Measurements from ENCODE around the gene COLEC12. TPM values are rescaled to one million over a fixed set of nuclear protein-coding genes. Genes with fewer than 3 reads are reported as not detected.

Gene COLEC12
- total RNA-seq, 3 donors from 2014 or later, result 2.4 to 12.1 (median 4.7) TPM

- Histone ChIP-seq H3K4me3 (no peak overlapping the region), H3K9me3 (no peaks in the 10 kb centered on the region), H3K36me3 (ENCODE audit: low read depth) (no peaks in the 10 kb centered on the region), H3K4me1 (ENCODE audit: low read depth) (no peaks in the 10 kb centered on the region)
- intact Hi-C loops (cut with DNase I, micrococcal nuclease), result no loop called here
- TF ChIP-seq, protein P1, sequence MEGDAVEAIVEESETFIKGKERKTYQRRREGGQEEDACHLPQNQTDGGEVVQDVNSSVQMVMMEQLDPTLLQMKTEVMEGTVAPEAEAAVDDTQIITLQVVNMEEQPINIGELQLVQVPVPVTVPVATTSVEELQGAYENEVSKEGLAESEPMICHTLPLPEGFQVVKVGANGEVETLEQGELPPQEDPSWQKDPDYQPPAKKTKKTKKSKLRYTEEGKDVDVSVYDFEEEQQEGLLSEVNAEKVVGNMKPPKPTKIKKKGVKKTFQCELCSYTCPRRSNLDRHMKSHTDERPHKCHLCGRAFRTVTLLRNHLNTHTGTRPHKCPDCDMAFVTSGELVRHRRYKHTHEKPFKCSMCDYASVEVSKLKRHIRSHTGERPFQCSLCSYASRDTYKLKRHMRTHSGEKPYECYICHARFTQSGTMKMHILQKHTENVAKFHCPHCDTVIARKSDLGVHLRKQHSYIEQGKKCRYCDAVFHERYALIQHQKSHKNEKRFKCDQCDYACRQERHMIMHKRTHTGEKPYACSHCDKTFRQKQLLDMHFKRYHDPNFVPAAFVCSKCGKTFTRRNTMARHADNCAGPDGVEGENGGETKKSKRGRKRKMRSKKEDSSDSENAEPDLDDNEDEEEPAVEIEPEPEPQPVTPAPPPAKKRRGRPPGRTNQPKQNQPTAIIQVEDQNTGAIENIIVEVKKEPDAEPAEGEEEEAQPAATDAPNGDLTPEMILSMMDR (IDR thresholded peaks at IDR 0.05), result no peak
- no peak for ATAC-seq
- DNase-seq, result no peak
These were observed 67.2 kb downstream of the COLEC12 start for GRCh38 chr18:433298-433697.

GRCh38 chr18:432791-433190 lies 67.7 kb downstream of the COLEC12 start:
- Histone ChIP-seq H3K4me3 (no peak overlapping the region), H3K36me3 (ENCODE audit: low read depth) (no peaks in the 10 kb centered on the region), H3K9me3 (no peaks in the 10 kb centered on the region), H3K4me1 (ENCODE audit: low read depth) (no peaks in the 10 kb centered on the region)
- TF ChIP-seq, protein P1 (IDR thresholded peaks at IDR 0.05), result no peak
- ATAC-seq (no peak), DNase-seq (no peak)
- intact Hi-C loops (cut with DNase I, micrococcal nuclease), result no loop called here

- no peak for ATAC-seq
- Histone ChIP-seq H3K4me1 (ENCODE audit: low read depth) (no peaks in the 10 kb centered on the region), H3K9me3 (no peaks in the 10 kb centered on the region), H3K4me3 (no peak overlapping the region), H3K36me3 (ENCODE audit: low read depth) (no peaks in the 10 kb centered on the region)
- TF ChIP-seq, protein P1 (IDR thresholded peaks at IDR 0.05), result no peak
- DNase-seq, result no peak
- intact Hi-C loops (cut with DNase I, micrococcal nuclease), result no loop called here
These were observed 71.5 kb downstream of the COLEC12 start for GRCh38 chr18:429030-429429.

- intact Hi-C loops (cut with DNase I, micrococcal nuclease), result no loop called here
- H3K4me3 ChIP-seq, result no peak overlapping the region
- DNase-seq (no peak), ATAC-seq (no peak)
- no peaks in the 10 kb centered on the region for H3K36me3 ChIP-seq (ENCODE audit: low read depth)
- no peaks in the 10 kb centered on the region for H3K9me3 ChIP-seq
- TF ChIP-seq, protein P1 (IDR thresholded peaks at IDR 0.05), result no peak
- no peaks in the 10 kb centered on the region for H3K4me1 ChIP-seq (ENCODE audit: low read depth)
These were observed 73.5 kb downstream of the COLEC12 start for GRCh38 chr18:427005-427404.

GRCh38 chr18:425106-425745 lies 75.3 kb downstream of the COLEC12 start:
- H3K36me3 ChIP-seq (ENCODE audit: low read depth), result no peaks in the 10 kb centered on the region
- H3K4me3 ChIP-seq, result no peak overlapping the region
- DNase-seq (no peak), ATAC-seq (no peak)
- TF ChIP-seq, protein P1 (IDR thresholded peaks at IDR 0.05), result no peak
- intact Hi-C loops (cut with DNase I, micrococcal nuclease), result no loop called here
- H3K4me1 ChIP-seq (ENCODE audit: low read depth), result no peaks in the 10 kb centered on the region
- no peaks in the 10 kb centered on the region for H3K9me3 ChIP-seq

DNA sequence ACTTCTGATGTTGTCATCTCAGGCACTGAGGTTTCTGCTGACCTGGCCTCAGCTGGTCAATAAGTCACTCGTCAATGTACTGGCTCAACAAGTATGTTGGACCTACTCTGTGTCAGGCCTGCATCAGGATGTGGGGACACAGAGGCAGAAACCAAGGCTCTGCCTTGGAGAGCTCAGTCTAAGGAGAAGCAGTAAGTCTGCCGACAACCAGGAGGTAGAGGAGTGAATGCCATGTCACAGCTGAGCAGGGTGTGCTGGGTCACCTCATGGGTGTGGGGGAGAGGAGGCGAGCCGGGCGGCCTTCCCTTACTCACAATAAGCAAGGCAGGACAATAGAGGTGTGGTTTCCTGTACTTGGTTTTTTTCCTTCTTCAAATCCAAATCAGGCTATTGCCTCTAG lies 75.8 kb downstream of the COLEC12 start:
- no peaks in the 10 kb centered on the region for H3K4me1 ChIP-seq (ENCODE audit: low read depth)
- intact Hi-C loops (cut with DNase I, micrococcal nuclease), result no loop called here
- TF ChIP-seq, protein P1 (IDR thresholded peaks at IDR 0.05), result no peak
- DNase-seq (no peak), ATAC-seq (no peak)
- H3K9me3 ChIP-seq, result no peaks in the 10 kb centered on the region
- H3K36me3 ChIP-seq (ENCODE audit: low read depth), result no peaks in the 10 kb centered on the region
- H3K4me3 ChIP-seq, result no peak overlapping the region
